NCI-H1694 (cell line): Measurements from ENCODE around the gene COL27A1.

Source experiments
- DNase-seq: peaks from one replicate; lab custom pipeline; 2025; lab: John Stamatoyannopoulos, UW

The COL27A1 gene

GRCh38 chr9:114343471-114344187 lies 188.3 kb downstream of the COL27A1 start:
- no peak for DNase-seq

DNA sequence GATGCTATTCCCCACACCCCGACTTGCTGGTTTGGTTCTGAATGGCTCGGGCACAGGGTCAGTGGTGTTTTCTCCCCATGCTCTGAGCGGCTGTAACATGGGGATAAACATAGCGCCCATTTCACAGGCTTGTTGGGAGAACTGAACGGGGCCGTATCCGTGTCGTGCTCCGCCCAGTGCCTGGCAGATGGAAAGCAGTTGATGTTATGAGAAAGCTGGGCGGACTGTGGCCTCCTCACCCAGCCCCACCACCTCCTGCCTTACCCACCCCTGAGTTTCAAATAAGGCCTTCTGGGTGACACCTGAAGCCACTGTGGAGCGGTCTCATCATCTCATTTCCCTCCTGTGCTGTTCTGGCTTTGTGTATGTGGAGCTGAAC lies 188.8 kb downstream of the COL27A1 start:
- DNase-seq = no peak

DNA sequence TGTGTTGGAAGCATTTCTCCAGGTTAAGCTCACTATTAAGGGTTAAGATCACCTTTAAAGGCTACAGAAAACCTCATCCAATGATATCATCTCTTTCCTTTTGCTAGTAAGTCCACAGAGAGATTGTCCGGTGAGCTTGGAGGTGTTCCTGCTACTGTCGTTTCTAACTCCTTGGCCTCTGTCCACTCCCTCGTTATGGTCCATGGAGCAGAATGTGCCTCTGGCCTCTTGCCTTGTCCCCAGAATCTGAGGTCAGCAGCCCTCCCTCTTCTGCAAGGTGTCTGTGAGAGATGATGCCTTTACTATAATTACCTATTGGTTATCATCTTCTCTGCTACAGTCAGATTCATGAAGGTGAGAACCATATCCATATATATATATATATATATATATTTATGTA lies 189.4 kb downstream of the COL27A1 start:
- DNase-seq = no peak

DNA sequence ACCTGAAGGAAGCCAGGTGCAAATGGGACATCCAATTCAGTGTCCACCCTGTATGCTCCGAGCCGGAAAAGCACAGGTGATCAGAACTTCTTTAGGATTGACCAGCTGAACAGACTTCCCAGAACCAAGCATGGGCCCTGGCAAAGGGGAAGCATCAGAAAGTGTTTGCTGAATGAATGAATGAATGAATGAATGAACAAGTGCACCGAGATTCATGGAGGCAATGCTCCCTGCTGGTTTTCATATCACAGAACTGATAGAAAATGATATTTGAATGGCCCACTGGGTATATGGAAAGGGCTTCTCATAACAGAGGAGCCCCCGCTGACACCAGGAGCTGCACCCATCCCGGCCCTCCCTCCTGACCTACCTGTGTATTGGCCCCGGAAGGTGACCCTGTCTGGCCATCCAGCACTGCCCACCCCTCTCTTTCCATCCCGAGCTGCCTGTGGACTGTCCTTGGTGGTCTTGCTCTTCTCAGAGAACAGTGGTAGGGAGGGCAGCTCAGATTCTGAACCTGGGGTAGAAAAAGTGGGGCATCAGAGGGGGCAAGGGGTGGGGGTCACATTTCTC lies 190.2 kb downstream of the COL27A1 start:
- DNase-seq = no peak

- no peak for DNase-seq
These were observed 190.8 kb downstream of the COL27A1 start for GRCh38 chr9:114346146-114346545.

GRCh38 chr9:114347675-114348074 lies 192.3 kb downstream of the COL27A1 start:
- peak; percentile 18 for DNase-seq

DNA sequence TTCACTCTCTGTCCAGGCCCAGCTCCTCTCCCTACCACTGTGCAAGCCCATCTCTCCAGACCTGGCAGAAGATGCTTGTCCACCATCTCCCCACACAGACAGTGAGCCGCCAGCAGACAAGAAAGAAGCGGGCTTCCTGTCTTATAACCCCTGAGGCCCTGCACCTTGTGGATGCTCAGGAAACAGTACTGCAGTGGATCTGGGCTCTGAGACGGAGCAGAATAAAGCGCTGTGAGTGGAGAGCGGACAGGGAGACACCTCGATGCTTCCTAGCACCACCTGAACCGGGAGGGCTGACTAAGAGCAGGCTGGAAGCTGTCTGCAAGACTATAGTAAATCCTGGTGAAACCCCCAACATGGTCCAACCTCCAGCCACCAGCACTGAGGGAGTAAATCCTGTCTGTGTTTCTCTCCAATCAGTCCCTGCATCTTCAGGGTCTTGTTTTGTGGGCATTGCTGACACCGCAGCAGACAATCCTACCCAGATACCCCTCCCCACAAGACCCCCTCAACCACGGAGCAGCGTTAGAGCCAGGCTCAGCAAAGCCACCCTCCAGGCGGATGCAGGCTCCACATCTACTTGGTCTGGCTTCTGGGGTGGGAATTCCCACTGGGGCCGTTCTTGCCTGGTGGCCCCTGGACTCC lies 193.0 kb downstream of the COL27A1 start:
- no peak for DNase-seq

- no peak for DNase-seq
These were observed 193.7 kb downstream of the COL27A1 start for GRCh38 chr9:114348906-114349482.

DNA sequence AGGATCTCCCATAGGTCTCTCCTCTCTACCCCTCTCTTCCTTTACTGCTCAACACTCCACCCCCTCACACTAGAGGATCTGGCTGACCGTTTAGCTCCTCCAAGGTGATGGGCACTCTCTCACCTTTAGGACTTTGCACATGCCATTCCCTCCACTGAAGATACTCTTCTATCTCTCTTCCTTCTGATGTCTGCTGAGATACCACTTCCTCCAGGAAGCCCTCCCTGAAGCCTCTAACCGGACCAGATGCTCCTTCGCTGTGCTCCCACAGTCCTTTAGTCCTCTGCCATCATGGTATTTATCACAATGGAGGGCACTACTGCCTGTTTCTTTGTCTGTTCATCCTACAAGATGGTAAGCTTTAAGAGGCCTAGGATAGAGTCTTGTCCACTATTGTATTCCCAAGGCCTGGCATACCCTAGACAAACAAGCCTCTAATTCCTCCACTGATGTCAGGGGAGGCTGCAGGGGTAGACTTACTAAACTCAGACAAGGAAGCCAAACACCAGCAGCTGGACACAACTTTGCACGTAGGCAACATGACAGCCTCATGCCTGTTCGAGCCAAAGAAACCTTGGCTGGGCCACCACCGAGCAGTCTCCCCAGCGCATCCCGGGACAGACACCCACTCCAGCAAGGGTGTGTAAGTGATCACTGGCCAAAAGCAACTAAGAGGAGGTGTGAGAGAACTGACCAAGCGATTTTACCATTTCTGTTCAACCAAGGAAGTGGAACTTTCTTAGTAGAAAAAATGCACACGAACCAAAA lies 194.6 kb downstream of the COL27A1 start:
- no peak for DNase-seq

DNA sequence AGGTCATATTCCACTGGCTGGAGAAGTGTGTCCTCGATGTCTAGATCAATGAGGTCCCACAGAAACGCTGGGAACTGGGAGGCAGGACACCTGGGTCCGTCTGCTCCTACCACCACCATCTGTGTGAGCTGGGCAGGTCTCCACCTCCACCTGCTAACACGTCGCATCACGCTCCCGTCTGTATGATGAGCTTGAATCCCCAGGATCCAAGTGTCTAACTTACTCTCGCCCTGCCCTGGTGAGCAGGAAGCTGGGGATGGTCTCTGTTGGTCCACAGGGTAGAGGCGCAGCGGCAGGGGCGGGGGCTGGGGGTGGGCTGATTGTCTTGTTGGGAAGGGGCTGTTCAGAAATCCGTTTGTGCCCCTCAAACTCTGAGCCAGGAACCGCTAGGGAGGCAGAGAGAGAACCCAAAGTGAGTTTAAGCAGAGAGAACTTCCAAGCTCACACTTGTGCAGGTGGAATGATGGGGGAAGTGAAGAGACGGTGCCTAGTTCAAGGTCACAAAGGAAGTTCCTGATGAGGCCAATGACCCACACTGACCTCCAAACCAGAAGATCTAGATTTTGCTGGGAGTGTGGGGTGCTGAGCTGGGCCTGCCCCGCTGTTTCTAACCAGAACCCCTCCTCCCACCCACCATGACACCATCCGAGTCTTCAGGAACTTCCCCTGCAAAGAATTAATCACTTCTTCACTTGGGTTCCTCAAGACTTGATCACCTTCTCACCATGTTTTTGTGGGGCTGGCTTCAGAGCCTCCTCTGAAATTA lies 195.5 kb downstream of the COL27A1 start:
- no peak for DNase-seq

DNA sequence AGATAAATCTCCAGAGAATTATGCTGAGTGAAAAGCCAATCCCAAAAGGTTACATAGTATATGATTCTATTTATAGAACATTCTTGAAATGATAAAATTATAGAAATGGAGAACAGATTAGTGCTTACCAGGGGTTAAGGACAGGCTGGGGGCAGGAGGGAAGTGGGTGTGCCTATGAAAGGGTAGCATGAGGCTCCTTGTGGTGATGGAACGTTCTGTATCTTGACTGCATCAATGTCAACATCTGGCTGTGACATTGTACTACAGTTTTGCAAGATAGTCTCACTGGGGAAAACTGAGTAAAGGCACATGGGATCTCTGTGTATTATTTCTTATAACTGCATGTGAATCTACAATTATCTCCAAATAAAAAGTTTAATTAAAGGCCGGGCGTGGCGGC lies 196.6 kb downstream of the COL27A1 start:
- no peak for DNase-seq

DNA sequence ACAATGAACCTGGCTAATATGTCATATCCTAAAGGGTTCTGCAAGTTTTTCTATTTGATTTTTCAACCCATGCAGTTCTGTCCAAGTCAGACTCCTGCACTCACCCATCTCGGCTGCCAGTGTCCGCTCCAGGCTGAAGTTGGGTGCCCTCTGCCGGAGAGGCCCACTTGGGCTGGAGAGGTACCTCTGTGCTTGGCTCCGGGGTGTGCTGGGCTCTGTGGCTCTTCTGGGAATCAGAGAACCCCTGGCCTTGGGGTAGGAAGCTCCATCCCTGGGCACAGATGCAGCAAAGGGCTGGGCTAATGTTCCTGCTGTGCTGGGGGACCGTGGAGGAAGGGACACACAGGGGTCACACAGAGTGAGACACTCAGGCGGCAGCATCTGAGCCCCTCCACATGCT lies 200.5 kb downstream of the COL27A1 start:
- DNase-seq = no peak

DNA sequence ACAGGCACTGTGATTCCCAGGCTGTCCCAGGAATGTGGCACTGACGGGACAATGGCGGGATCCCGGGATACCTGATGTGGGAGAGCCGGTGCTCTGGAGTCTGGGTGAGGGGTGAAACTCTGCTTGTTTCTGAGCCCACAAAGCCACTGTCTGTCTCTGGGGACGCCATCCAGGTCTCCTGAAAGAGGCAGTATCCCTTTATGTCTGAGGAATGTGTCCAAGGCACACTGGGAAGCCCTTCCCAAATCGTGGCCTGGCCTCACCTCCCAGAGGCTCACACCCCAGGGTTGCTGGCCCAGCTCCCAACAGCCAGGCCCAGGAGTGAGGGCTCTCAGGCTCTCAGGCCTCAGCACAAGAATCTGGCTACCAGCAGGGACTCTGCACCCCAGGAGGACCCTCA lies 201.5 kb downstream of the COL27A1 start:
- no peak for DNase-seq

- DNase-seq = no peak
These were observed 202.0 kb downstream of the COL27A1 start for GRCh38 chr9:114357360-114357759.

DNA sequence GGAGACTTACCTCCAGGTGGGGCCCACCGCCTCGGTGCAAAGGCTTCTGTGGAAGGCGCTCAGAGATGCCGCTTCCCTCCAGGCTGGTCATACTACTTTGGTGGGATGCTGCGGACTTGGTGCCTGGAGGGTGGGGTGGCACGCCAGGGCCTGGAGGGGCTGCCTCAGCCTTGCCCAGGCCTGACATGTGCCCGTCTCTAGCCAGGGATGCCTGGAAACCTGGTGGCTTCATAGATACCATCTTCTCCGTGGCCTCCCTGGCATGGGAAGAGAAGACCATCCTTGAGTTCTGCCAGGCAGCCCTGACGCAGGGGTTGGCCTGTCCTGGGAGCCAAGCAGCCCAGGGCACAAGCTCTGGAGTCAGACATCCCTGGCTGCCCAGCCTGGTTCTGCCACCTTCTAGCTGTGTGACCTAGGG lies 202.6 kb downstream of the COL27A1 start:
- DNase-seq = no peak

DNA sequence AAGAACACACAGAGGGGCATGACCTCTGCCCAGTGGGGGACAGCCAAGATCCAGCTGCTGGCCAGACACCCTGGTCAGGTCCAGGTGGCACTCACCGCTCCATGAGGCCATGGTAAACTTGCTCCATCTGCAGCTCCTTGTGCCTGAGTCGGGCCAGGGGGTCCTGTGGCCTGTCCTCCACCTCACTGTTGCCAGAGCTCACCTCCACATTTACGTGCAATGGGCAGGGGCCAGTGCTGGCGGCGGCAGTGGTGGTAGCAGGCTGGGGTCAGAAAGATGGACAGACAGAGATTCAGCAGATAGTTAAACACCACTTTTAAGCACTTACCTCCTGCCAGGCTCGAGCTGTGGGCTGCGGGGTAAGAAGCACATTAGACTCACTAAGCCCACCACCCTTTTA lies 204.5 kb downstream of the COL27A1 start:
- no peak for DNase-seq

- DNase-seq = no peak
These were observed 206.2 kb downstream of the COL27A1 start for GRCh38 chr9:114361542-114361941.
